Measurements from ENCODE around the gene MMP26. TPM values are rescaled to one million over a fixed set of nuclear protein-coding genes. Genes with fewer than 3 reads are reported as not detected.

MMP26 gene
- total RNA-seq, 1 donor from 2014 or later: not detected

DNA sequence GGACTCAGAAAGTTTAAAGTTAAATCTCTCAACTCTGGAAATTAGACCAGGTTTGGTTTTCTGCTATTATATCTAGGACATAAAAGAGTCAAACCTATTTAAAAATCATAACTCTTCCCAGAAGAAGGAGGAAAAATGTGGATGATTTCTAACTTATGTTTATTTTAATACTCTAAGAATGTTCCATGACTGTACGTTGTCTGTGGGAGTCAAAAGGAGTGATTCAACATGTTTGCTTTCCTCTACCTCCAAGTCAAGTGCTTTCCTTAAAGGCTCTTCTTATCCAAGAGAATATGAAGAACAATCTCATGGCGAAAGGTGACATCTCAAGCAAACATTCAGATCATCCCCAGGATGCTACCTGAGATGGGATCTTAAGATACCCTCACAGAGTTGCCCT lies 39.2 kb upstream of the MMP26 start:
- intact Hi-C loops (cut with DNase I): no loop called here

DNA sequence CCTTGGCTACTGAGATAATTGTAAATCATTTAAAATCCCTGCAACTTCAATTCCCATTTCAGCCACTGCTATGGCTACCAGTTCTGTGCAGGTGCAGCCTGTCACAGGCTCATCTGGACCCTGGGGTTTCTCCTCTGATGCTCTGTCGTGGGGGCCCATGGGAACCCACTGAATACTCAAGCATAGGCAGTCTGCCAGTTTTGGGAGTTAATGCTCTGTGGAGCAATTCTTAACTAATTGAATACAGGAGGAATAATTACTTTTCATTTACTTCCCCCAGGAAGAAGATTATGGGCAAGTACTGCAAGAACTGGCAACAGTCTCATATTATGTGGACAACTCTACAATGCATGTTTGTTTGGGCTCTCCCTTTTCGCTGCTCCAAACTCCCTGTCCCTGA lies 32.8 kb upstream of the MMP26 start:
- H3K27ac ChIP-seq: no peak overlapping the region
- TF ChIP-seq, protein P1, sequence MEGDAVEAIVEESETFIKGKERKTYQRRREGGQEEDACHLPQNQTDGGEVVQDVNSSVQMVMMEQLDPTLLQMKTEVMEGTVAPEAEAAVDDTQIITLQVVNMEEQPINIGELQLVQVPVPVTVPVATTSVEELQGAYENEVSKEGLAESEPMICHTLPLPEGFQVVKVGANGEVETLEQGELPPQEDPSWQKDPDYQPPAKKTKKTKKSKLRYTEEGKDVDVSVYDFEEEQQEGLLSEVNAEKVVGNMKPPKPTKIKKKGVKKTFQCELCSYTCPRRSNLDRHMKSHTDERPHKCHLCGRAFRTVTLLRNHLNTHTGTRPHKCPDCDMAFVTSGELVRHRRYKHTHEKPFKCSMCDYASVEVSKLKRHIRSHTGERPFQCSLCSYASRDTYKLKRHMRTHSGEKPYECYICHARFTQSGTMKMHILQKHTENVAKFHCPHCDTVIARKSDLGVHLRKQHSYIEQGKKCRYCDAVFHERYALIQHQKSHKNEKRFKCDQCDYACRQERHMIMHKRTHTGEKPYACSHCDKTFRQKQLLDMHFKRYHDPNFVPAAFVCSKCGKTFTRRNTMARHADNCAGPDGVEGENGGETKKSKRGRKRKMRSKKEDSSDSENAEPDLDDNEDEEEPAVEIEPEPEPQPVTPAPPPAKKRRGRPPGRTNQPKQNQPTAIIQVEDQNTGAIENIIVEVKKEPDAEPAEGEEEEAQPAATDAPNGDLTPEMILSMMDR (IDR thresholded peaks at IDR 0.05): no peak
- no peaks in the 10 kb centered on the region for H3K9me3 ChIP-seq
- H3K27me3 ChIP-seq: no peaks in the 10 kb centered on the region
- DNase-seq (no peak), ATAC-seq (no peak)
- no peak overlapping the region for H3K4me3 ChIP-seq
- no peaks in the 10 kb centered on the region for H3K36me3 ChIP-seq
- H3K4me1 ChIP-seq: no peaks in the 10 kb centered on the region
- intact Hi-C loops (cut with DNase I): no loop called here

More for the DNA sequence above, 39.2 kb upstream of the MMP26 start:
- no peaks in the 10 kb centered on the region for H3K4me1 ChIP-seq
- H3K36me3 ChIP-seq: no peaks in the 10 kb centered on the region
- no peak for DNase-seq
- H3K27ac ChIP-seq: no peak overlapping the region
- no peak overlapping the region for H3K4me3 ChIP-seq
- no peaks in the 10 kb centered on the region for H3K27me3 ChIP-seq
- ATAC-seq: no peak
- no peaks in the 10 kb centered on the region for H3K9me3 ChIP-seq
- TF ChIP-seq, protein P1 (IDR thresholded peaks at IDR 0.05): no peak

DNA sequence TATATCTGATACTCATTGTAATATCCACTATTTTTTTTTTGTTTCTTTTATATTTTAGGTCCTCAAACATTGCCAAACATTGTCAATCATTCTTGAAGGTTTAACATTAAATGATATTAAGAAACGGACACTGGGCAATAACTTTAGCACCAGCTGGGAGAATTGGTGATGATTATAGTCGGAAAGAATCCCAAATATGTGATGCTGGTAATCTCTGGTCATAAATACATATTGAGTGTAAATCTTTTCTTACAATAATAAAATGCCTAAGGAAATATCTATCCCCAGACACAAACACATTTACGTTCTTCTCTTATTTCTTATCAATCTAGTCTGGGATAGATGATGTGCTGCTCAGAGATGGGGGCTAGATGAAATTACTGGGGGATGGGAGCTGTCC lies 32.1 kb upstream of the MMP26 start:
- H3K36me3 ChIP-seq: no peaks in the 10 kb centered on the region
- intact Hi-C loops (cut with DNase I): no loop called here
- no peaks in the 10 kb centered on the region for H3K27me3 ChIP-seq
- no peaks in the 10 kb centered on the region for H3K9me3 ChIP-seq
- ATAC-seq: no peak
- DNase-seq: no peak
- H3K27ac ChIP-seq: no peak overlapping the region
- TF ChIP-seq, protein P1 (IDR thresholded peaks at IDR 0.05): no peak
- H3K4me3 ChIP-seq: no peak overlapping the region
- no peaks in the 10 kb centered on the region for H3K4me1 ChIP-seq

DNA sequence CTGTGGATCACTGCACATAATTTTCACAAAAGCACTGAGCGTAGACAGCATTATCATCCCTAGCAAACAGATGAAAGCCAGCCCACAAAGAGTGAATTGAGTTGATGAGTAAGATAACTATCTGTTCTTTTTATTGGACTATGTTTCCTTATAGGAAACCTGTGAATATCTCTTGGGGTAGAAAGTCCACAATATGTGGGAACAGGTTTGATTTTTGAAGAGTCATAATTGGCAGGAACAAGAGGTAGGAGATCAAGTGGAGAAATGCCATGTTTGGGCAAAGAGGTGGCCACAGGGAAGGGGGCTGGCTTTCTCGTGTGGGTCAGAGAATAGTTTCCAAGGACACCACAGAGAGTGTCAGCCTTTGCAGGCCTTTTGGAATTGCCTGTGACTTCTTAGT lies 30.8 kb upstream of the MMP26 start:
- ATAC-seq: no peak

DNA sequence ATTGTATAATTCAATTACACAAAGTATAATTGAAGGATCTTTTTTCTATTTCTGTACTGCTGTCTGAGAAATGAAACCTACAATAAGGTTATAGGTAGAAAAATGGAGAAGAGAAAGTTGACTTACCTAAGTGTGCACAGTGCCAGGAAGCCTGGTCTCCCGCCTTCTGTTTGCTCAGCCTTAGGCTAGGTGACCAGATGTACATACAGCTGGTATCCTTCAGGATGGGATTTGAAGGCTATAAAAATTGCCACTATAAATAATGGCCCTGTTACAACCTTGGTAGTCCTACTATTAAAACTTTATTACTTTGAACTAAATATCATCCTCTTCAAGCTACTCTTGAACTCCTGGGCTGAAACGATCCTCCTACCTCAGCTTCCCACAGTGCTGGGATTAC lies 26.6 kb upstream of the MMP26 start:
- H3K36me3 ChIP-seq: no peaks in the 10 kb centered on the region
- intact Hi-C loops (cut with DNase I): no loop called here
- TF ChIP-seq, protein P1 (IDR thresholded peaks at IDR 0.05): no peak
- H3K27ac ChIP-seq: no peak overlapping the region
- no peaks in the 10 kb centered on the region for H3K9me3 ChIP-seq
- no peak overlapping the region for H3K4me3 ChIP-seq
- ATAC-seq (no peak), DNase-seq (no peak)
- no peaks in the 10 kb centered on the region for H3K27me3 ChIP-seq
- H3K4me1 ChIP-seq: no peaks in the 10 kb centered on the region

More for the DNA sequence above, 30.8 kb upstream of the MMP26 start:
- TF ChIP-seq, protein P1 (IDR thresholded peaks at IDR 0.05): no peak
- Histone ChIP-seq H3K9me3 (no peaks in the 10 kb centered on the region), H3K4me3 (no peak overlapping the region), H3K36me3 (no peaks in the 10 kb centered on the region), H3K27ac (no peak overlapping the region), H3K27me3 (no peaks in the 10 kb centered on the region), H3K4me1 (no peaks in the 10 kb centered on the region)
- DNase-seq: no peak
- intact Hi-C loops (cut with DNase I): no loop called here

DNA sequence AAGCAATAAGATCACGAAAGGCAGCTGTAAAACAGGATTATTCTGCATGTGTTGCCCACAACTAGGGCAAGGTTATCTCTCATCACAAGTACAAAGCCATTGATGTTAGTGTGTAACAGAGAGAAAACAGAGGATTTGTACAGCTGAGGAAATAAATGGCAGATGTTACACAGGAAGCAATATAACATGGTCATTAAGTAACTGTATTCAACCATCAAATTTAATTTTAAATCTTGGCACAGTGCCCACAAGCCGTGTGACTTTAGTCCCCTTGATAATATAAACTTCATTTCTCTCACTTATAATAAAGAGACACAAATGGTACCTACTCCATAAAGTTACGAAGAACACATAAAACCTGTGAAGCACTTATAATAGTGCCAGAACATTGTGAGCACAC lies 24.2 kb upstream of the MMP26 start:
- TF ChIP-seq, protein P1 (IDR thresholded peaks at IDR 0.05): no peak
- no peaks in the 10 kb centered on the region for H3K27me3 ChIP-seq
- H3K4me1 ChIP-seq: no peaks in the 10 kb centered on the region
- intact Hi-C loops (cut with DNase I): no loop called here
- no peak for ATAC-seq
- DNase-seq: no peak
- H3K27ac ChIP-seq: no peak overlapping the region
- no peaks in the 10 kb centered on the region for H3K9me3 ChIP-seq
- no peak overlapping the region for H3K4me3 ChIP-seq
- H3K36me3 ChIP-seq: no peaks in the 10 kb centered on the region

Data from upper lobe of right lung (tissue), 1 donor.